ENCODE data around the gene SNPH.

The SNPH gene

DNA sequence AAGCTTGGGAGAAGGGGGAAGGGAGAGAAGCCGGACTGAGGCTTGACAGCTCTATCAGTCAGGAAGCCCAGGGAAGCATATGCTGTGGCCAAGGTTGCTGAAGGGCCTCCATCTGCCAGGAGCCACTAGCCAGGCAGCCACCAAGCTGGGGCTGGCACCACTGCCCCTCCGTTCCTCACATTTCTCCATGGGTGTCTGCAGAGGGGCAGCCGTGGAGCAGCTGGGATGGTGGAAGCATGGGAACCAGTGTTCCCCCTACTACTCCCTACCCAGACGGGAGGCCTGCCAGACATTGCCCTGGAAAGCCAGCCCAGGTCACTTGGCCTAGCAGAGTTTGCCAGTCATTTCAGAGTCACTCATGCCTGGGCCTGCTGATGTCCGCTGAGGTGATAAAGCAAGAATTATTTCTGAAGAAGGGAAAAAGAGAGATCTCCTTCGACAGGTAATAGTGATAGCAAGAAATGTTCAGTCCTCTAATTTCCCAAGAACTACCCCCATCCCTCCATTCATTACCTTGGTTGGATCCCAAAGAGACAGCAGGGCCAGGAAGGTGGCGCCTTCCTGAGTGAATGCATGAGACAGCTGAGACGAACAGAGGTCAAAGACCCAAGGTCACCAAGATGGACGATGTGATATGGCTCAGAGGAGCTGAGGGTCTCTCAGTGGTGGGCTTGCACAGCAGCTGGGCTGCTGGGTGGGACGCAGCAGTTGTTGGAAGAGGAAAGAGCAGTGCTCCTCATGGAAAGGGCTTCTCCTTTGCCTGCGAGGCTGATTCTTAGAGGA, 21.9 kb downstream of the SNPH start:
- DNase-seq: no peak

DNA sequence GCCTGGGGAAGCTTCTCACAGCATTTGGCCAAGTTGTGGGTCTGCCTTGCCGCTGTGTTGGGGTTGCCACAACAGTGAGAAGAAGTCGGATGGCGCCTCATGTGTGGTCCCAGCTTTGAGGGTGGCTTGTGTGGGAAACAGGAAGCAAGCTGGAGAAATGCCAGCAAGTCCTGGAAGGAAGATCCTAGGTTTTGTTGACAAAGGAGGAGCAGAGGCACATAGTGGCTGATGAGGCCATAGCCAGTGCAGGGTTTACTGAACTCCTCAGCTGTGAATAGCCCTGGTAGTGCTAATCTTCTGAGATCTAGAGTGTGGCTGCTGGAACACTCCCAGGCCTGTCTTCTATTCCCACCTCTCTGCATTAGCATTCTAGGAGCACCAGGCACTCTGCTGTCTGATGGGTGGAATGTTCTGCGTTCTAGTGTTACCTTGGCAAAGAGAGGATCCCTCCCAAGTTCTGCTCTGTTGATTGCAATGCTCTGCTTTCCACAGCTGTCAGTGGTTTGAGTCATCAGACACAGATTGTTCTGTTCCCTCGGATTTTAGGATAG, 25.2 kb downstream of the SNPH start:
- DNase-seq: no peak

- DNase-seq: no peak
Observed at GRCh38 chr20:1292620-1293019, 26.5 kb downstream of the SNPH start.

- DNase-seq: no peak
Observed at GRCh38 chr20:1293641-1294379, 27.7 kb downstream of the SNPH start.

GRCh38 chr20:1294497-1294896, 28.4 kb downstream of the SNPH start:
- no peak for DNase-seq

GRCh38 chr20:1295276-1295930, 29.3 kb downstream of the SNPH start:
- no peak for DNase-seq

- no peak for DNase-seq
Observed at GRCh38 chr20:1296117-1296610, 30.1 kb downstream of the SNPH start.

DNA sequence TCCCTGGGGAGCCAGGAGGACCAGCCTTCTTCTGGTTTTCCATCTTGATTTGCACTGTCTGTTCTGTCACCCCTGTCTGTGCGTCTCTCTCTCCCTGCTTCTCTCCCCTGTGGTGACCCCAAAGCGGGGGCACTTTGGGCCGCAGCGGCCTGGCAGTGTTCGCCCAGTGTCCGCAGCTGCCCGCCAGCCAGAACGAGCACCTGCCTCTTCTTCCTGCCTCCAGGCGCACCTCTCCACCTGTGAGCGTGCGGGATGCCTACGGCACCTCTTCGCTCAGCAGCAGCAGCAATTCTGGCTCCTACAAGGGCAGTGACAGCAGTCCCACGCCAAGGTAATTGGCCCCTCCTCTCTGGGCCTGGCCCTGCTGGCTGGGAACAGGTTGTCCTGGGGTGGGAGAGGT, 30.8 kb downstream of the SNPH start:
- DNase-seq: no peak

- no peak for DNase-seq
Observed at GRCh38 chr20:1297486-1297885, 31.4 kb downstream of the SNPH start.

DNA sequence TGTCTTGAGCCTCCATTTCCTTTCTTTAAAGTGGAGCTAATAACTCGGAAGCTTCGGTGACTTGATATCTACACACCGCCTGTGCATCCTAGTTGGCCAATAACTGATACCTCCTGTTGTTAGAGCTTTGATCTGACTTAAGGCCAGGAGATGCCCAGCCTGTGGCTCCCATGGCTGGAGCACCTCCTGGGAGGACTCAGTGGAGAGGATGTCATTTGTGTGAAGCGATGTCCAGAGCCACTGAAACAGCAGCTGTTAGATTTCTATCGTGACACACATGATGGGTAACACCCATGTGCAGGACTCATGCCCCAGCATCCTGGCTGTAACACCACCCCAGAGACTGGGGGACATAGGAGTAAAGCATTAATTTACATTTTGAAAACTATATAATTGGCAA, 32.1 kb downstream of the SNPH start:
- no peak for DNase-seq

DNA sequence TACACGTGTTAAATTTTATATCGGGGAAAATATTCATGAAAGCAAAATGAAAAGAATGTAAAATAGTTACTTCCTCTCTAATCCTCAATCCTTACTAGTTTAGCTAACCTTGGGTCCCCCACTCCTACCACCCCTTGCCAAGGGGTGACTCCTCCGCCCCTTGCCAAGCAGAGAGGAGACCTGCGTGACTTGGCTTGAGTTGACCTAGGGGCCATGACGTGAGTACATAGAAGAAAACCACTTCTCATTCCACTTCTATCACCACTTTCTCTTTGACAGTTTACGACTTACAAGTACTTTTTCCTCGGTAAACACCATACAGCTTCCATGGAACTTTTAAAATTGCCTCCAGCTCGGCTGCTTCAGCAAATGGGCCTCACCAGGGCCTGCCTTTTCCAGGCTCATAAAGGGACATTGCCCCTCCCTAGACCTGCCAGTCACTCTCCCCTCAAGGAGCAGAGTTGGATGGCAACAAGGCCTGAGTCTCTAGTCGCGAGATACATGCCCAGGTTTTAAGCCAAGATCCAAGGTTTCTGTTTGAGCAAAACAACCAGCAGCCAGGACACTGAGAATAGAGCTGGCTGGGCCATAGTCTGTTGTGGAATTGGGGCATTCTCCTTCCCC, 32.9 kb downstream of the SNPH start:
- no peak for DNase-seq

GRCh38 chr20:1299522-1299921, 33.4 kb downstream of the SNPH start:
- peak; percentile 26 to 36 for DNase-seq

DNA sequence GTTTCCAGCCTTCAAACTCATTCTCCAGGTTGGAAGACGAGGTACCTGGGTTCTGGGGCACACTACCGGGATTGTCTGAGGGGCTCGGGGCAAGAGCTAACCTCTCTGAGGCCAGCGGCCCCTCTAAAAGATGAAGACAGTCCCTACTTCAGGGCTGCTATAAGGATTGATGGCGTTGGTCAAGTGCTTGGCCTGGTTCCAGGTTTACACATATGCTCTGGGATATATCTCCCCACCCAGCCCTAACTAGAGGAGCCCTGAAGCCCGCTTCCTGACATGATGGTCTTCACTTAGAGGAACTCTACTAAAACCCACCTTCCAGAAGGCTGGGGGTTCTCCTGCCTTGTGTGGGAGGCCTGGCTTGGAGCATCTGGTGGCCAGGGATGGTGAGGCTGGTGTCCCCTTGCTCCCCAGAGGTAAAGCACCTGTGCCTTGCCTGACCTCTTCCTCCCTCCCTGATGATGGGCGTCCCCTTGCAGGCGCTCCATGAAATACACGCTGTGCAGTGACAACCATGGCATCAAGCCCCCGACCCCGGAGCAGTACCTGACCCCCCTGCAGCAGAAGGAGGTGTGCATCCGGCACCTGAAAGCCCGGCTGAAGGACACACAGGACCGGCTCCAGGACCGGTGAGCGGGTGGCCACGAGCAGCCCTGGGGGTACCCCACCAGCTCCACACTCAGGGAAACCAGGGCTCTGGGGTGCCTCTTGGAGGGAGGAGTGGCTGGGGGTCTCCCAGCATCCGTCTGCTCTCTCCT, 34.2 kb downstream of the SNPH start:
- no peak for DNase-seq

DNA sequence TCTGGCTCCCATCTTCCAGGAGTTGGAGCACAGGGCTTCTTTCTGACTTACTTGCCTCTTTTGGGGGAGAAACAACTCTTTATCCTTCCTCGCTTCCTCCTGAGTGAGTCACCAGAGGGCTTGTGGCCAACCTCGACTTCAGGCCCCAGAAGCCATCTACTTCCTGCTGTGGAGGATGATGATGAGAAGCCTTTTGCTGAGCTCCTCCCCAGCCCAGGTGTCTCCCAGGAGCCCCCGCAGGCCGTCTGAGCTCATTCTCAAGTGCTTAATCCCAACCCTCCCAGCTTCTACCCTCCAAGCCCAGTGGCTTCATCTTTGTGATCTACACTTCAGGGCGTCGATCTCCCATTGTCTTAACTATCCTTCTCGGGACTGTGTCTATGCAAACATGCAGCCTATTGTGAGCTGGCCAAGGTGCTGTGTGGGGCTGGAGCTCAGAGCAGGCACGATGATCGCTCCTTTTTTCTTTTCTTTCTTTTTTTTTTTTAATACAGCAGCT, 35.0 kb downstream of the SNPH start:
- peak; percentile 13 to 37 for DNase-seq

DNA sequence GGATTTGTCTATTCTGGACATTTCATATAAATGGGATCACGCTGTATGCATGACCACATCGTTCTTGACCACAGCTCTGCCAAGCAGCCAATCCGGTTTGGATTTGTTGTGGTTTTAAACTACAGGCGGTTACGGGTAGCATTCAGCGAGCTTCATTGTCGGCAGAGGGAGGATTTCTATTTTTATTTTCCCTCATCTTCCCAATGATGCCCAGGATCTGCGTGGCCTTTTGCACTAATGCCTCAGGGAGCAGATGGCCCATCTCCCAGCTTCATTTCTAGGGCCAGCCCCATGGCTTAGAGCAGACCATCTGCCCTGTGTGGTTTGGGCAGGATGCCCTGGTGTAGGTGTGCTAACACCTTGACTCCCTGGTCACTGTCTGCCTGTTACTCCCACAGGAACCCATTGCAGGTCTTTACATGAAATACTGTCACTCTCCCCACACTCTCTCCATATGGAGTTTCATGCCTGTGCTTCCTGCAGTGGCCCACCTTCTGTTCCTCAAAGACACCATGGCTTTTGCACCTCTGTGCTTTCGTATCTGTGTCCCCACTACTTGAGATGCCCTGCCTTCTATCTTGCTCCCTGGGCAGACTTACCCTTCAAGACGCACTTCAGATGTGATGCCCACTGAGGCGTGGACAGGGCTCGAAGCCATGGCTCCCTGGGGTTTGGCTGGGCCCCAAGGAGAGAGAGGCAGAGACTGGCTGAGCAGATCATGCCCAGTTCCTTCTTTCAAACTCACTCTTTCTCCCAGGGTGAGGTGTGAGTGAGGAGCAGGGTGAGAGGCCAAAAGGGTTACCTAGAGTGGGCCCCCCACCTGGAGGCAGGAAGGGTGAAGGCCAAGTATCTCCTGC, 36.8 kb downstream of the SNPH start:
- no peak for DNase-seq

- no peak for DNase-seq
Observed at GRCh38 chr20:1304710-1305515, 38.8 kb downstream of the SNPH start.

DNA sequence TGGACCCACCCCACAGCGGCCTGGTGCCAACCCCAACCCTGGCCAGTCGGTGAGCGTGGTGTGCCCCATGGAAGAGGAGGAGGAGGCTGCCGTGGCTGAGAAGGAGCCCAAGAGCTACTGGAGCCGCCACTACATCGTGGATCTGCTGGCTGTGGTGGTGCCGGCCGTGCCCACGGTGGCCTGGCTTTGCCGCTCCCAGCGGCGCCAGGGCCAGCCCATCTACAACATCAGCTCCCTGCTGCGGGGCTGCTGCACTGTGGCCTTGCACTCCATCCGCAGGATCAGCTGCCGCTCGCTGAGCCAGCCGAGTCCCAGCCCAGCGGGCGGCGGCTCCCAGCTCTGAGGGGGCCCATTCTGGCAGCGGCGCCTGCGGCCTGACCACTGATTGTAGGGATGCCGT, 39.6 kb downstream of the SNPH start:
- DNase-seq: no peak

GRCh38 chr20:1306316-1307135, 40.4 kb downstream of the SNPH start:
- no peak for DNase-seq

DNA sequence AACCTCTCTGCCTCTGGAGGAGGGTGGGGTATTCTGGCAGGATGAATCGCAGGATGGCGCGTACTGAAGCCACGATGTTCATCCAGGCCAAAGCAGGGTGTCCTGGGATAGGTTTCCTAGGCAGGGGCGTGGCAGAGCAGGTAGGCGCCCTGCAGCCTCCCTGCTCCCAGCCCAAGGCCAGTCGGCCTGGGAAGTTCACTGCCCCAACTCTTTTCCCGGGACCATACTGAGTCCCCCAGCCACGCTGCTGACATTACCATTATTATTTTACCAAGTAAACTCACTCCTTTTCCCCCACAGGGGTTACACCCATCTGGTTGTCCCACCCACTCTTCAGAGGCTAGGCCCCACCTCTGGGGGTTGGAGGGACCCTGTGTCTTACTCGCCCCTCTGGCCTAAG, 41.1 kb downstream of the SNPH start:
- no peak for DNase-seq

Measured in stimulated activated CD4-positive, alpha-beta T cell treated with anti-CD3 and anti-CD28 coated beads, Interleukin-2, amount 100 ng/mL, for 48 hours (primary cell).